BLaER1 (cell line): ENCODE measurements around the gene WWC1.
"Not testable (repeated sequence)": the region's sequence is repeated elsewhere in the genome, so short reads cannot be mapped to it uniquely, and the experiment has no call there.

Experiments
- H3K27ac ChIP-seq: shearing (Covaris generic); formaldehyde crosslinking; 2 replicates; pipeline ENCODE4 v1.8.1; 2022
- H3K27me3 ChIP-seq: shearing (Covaris generic); formaldehyde crosslinking; 2 replicates; pipeline ENCODE4 v1.8.1; 2022
- H3K36me3 ChIP-seq: shearing (Covaris generic); formaldehyde crosslinking; 2 replicates; pipeline ENCODE4 v1.8.1; 2022
- H3K4me1 ChIP-seq: shearing (Covaris generic); formaldehyde crosslinking; 2 replicates; pipeline ENCODE4 v1.8.1; 2022
- H3K4me2 ChIP-seq: shearing (Covaris generic); formaldehyde crosslinking; 2 replicates; pipeline ENCODE4 v1.8.1; 2022
- H3K4me3 ChIP-seq: shearing (Covaris generic); formaldehyde crosslinking; 2 replicates; pipeline ENCODE4 v1.8.1; 2022
- H3K9ac ChIP-seq: shearing (Covaris generic); formaldehyde crosslinking; 2 replicates; pipeline ENCODE4 v1.8.1; 2022
- H3K9me3 ChIP-seq: shearing (Covaris generic); formaldehyde crosslinking; 2 replicates; pipeline ENCODE4 v1.8.1; 2022
- H4K20me1 ChIP-seq: shearing (Covaris generic); formaldehyde crosslinking; 2 replicates; pipeline ENCODE4 v1.8.1; 2022
- Cebpa-rat ChIP-seq: shearing (Covaris generic); IDR thresholded peaks from 2 replicates; pipeline ENCODE4 v1.8.1; 2022

Gene WWC1

GRCh38 chr5:168307925-168308584 lies 16.6 kb downstream of the WWC1 start:
- no peak overlapping the region for H3K27ac ChIP-seq
- no peak overlapping the region for H3K4me2 ChIP-seq
- H3K27me3 ChIP-seq: no peaks in the 10 kb centered on the region
- H3K9me3 ChIP-seq: no peaks in the 10 kb centered on the region
- no peak overlapping the region for H3K4me3 ChIP-seq
- peaks cover 4% of the 10 kb centered on the region; the same call in 1 of the 2 replicates for H4K20me1 ChIP-seq
- no peak for TF ChIP-seq Cebpa-rat
- no peaks in the 10 kb centered on the region for H3K36me3 ChIP-seq
- H3K4me1 ChIP-seq: no peaks in the 10 kb centered on the region
- H3K9ac ChIP-seq: no peak overlapping the region

GRCh38 chr5:168308976-168309598 lies 17.6 kb downstream of the WWC1 start:
- H3K9ac ChIP-seq: no peak overlapping the region
- no peak for TF ChIP-seq Cebpa-rat
- H3K4me2 ChIP-seq: no peak overlapping the region

GRCh38 chr5:168310541-168310940 lies 19.1 kb downstream of the WWC1 start:
- H3K27ac ChIP-seq, H4K20me1 ChIP-seq, H3K4me2 ChIP-seq, H3K9ac ChIP-seq, H3K27me3 ChIP-seq, H3K4me3 ChIP-seq, H3K36me3 ChIP-seq, H3K9me3 ChIP-seq: not testable (repeated sequence)
- peaks cover 11% of the 10 kb centered on the region for H3K4me1 ChIP-seq

More at GRCh38 chr5:168308976-168309598, 17.6 kb downstream of the WWC1 start:
- Histone ChIP-seq H3K9me3 (no peaks in the 10 kb centered on the region), H3K36me3 (no peaks in the 10 kb centered on the region), H3K4me1 (no peaks in the 10 kb centered on the region), H3K27ac (no peak overlapping the region), H3K4me3 (no peak overlapping the region), H3K27me3 (no peaks in the 10 kb centered on the region), H4K20me1 (peaks cover 4% of the 10 kb centered on the region; the same call in 1 of the 2 replicates)

GRCh38 chr5:168311061-168311566 lies 19.7 kb downstream of the WWC1 start:
- H3K27ac ChIP-seq: no peak overlapping the region

GRCh38 chr5:168312606-168313295 lies 21.3 kb downstream of the WWC1 start:
- H3K36me3 ChIP-seq: no peaks in the 10 kb centered on the region
- H3K4me3 ChIP-seq: no peak overlapping the region
- H3K27ac ChIP-seq: no peak overlapping the region
- H3K9ac ChIP-seq: no peak overlapping the region
- H4K20me1 ChIP-seq: peaks cover 4% of the 10 kb centered on the region; the same call in 1 of the 2 replicates
- no peak overlapping the region for H3K4me2 ChIP-seq
- H3K4me1 ChIP-seq: peaks cover 23% of the 10 kb centered on the region
- no peaks in the 10 kb centered on the region for H3K27me3 ChIP-seq
- no peaks in the 10 kb centered on the region for H3K9me3 ChIP-seq
- no peak for TF ChIP-seq Cebpa-rat

More at GRCh38 chr5:168311061-168311566, 19.7 kb downstream of the WWC1 start:
- no peak for TF ChIP-seq Cebpa-rat
- Histone ChIP-seq H3K9ac (no peak overlapping the region), H3K36me3 (no peaks in the 10 kb centered on the region), H3K27me3 (no peaks in the 10 kb centered on the region), H3K4me3 (no peak overlapping the region), H3K4me2 (no peak overlapping the region), H4K20me1 (peaks cover 4% of the 10 kb centered on the region; the same call in 1 of the 2 replicates), H3K9me3 (no peaks in the 10 kb centered on the region), H3K4me1 (peaks cover 17% of the 10 kb centered on the region)

- TF ChIP-seq Cebpa-rat: no peak
- no peaks in the 10 kb centered on the region for H3K9me3 ChIP-seq
- H4K20me1 ChIP-seq: peaks cover 4% of the 10 kb centered on the region; the same call in 1 of the 2 replicates
- no peak overlapping the region for H3K4me3 ChIP-seq
- H3K9ac ChIP-seq: no peak overlapping the region
- H3K27me3 ChIP-seq: no peaks in the 10 kb centered on the region
- H3K27ac ChIP-seq: no peak overlapping the region
- H3K4me2 ChIP-seq: no peak overlapping the region
- H3K4me1 ChIP-seq: peaks cover 23% of the 10 kb centered on the region
- H3K36me3 ChIP-seq: no peaks in the 10 kb centered on the region
These were observed 22.3 kb downstream of the WWC1 start for GRCh38 chr5:168313596-168314204.

GRCh38 chr5:168314735-168315411 lies 23.4 kb downstream of the WWC1 start:
- TF ChIP-seq Cebpa-rat: no peak
- no peak overlapping the region for H3K9ac ChIP-seq
- H3K4me3 ChIP-seq: no peak overlapping the region
- peaks cover 23% of the 10 kb centered on the region for H3K4me1 ChIP-seq
- H3K27ac ChIP-seq: no peak overlapping the region
- no peaks in the 10 kb centered on the region for H3K36me3 ChIP-seq
- H3K27me3 ChIP-seq: no peaks in the 10 kb centered on the region
- peak overlapping the region; percentile 78 for H3K4me2 ChIP-seq
- H4K20me1 ChIP-seq: peaks cover 4% of the 10 kb centered on the region; the same call in 1 of the 2 replicates
- H3K9me3 ChIP-seq: no peaks in the 10 kb centered on the region

- H4K20me1 ChIP-seq: peaks cover 4% of the 10 kb centered on the region; the same call in 1 of the 2 replicates
- peaks cover 23% of the 10 kb centered on the region for H3K4me1 ChIP-seq
- no peak overlapping the region for H3K4me3 ChIP-seq
- no peaks in the 10 kb centered on the region for H3K36me3 ChIP-seq
- H3K9ac ChIP-seq: no peak overlapping the region; the same call in 1 of the 2 replicates
- no peaks in the 10 kb centered on the region for H3K27me3 ChIP-seq
- TF ChIP-seq Cebpa-rat: no peak
- H3K9me3 ChIP-seq: no peaks in the 10 kb centered on the region
- H3K27ac ChIP-seq: no peak overlapping the region
- peak overlapping the region; percentile 78 for H3K4me2 ChIP-seq
These were observed 24.1 kb downstream of the WWC1 start for GRCh38 chr5:168315416-168316138.
